GM23248 (cell line): Measurements from ENCODE around the gene SPPL3. TPM values are rescaled to one million over a fixed set of nuclear protein-coding genes. Genes with fewer than 3 reads are reported as not detected.

Experiments used
- DNase-seq: peaks from one replicate; pipeline ENCODE4 v3.0.0-alpha.2; 2015
- H2AFZ ChIP-seq: fragments of 200-600 bp; sonication (generic); 2 replicates; pipeline ENCODE4 v1.6.1; 2016; ENCODE audit warnings: antibody characterized with exemption
- H3F3A ChIP-seq: fragments of 200-600 bp; sonication (generic); 2 replicates; pipeline ENCODE4 v1.6.1; 2016; ENCODE audit warnings: mild to moderate bottlenecking, antibody characterized with exemption, mixed run types; ENCODE audit not compliant: insufficient read depth
- H3K27ac ChIP-seq: fragments of 200-600 bp; sonication (generic); 2 replicates; pipeline ENCODE4 v1.5.1; 2016; ENCODE audit warnings: mild to moderate bottlenecking
- H3K27me3 ChIP-seq: fragments of 200-600 bp; sonication (generic); replicated peaks from 2 replicates; pipeline ENCODE4 v1.6.1; 2016; ENCODE audit warnings: mild to moderate bottlenecking; ENCODE audit not compliant: insufficient read depth
- H3K36me3 ChIP-seq: fragments of 200-600 bp; sonication (generic); 2 replicates; pipeline ENCODE4 v1.6.1; 2016; ENCODE audit warnings: low read depth, mild to moderate bottlenecking
- H3K4me1 ChIP-seq: fragments of 200-600 bp; sonication (generic); 2 replicates; pipeline ENCODE4 v1.6.1; 2016; ENCODE audit warnings: mild to moderate bottlenecking; ENCODE audit not compliant: insufficient read depth
- H3K4me2 ChIP-seq: fragments of 200-600 bp; sonication (generic); one replicate; pipeline ENCODE4 v1.6.1; 2016; ENCODE audit warnings: mild to moderate bottlenecking; ENCODE audit not compliant: unreplicated experiment
- H3K4me3 ChIP-seq: fragments of 200-600 bp; sonication (generic); 2 replicates; pipeline ENCODE4 v1.5.1; 2016; ENCODE audit warnings: mild to moderate bottlenecking
- H3K79me2 ChIP-seq: fragments of 200-600 bp; sonication (generic); 2 replicates; pipeline ENCODE4 v1.6.1; 2016; ENCODE audit warnings: mild to moderate bottlenecking; ENCODE audit not compliant: insufficient read depth
- H3K9ac ChIP-seq: fragments of 200-600 bp; sonication (generic); 2 replicates; pipeline ENCODE4 v1.6.1; 2016; ENCODE audit warnings: mild to moderate bottlenecking
- H3K9me2 ChIP-seq: fragments of 200-600 bp; sonication (generic); 2 replicates; pipeline ENCODE4 v1.6.1; 2016; ENCODE audit warnings: mixed run types, mild to moderate bottlenecking, moderate library complexity; ENCODE audit not compliant: insufficient read depth
- H3K9me3 ChIP-seq: fragments of 200-600 bp; sonication (generic); one replicate; pipeline ENCODE4 v1.6.1; 2017; ENCODE audit warnings: low read depth
- H4K20me1 ChIP-seq: fragments of 200-600 bp; sonication (generic); 2 replicates; pipeline ENCODE4 v1.6.0; 2016; ENCODE audit not compliant: insufficient read depth
- EZH2 ChIP-seq: fragments of 200-600 bp; sonication (generic); IDR thresholded peaks from 2 replicates; pipeline ENCODE4 v1.6.1; 2018; ENCODE audit warnings: antibody characterized with exemption, mild to moderate bottlenecking; ENCODE audit not compliant: insufficient read depth, poor library complexity, severe bottlenecking
- EZH2phosphoT487 ChIP-seq: fragments of 200-600 bp; sonication (generic); IDR thresholded peaks from 2 replicates; pipeline ENCODE4 v1.6.1; 2018; ENCODE audit warnings: antibody characterized with exemption, moderate library complexity, mild to moderate bottlenecking, low read depth; ENCODE audit not compliant: insufficient read depth
- WGBS, 2 experiments: methylation state at CpG; one replicate each; pipeline ENCODE4 v1.1.6; 2015 to 2017; ENCODE audit warnings: low lambda C conversion rate in 2 of 2, low coverage in 1 of 2; ENCODE audit errors: missing lambda C conversion rate in 2 of 2; 5-methylcytosine and 5-hydroxymethylcytosine counted together
- in situ Hi-C: fragments of 300-500 bp; cut with MboI; formaldehyde crosslinking; loops from 2 replicates; pipeline ENCODE4 v1.15.0; 2020
- polyA plus RNA-seq: library from polyadenylated mRNA; unstranded; fragments of >200 nt; fragmentation: Nextera tagmentation; extraction: Ambion mirVana; gene quantifications from 2 replicates; pipeline ENCODE4 v1.2.1, GENCODE V29; 2016
- total RNA-seq: library from RNA; depleted of rRNA; stranded (reverse); fragments of >200 nt; shearing (Covaris generic); gene quantifications from 2 replicates; pipeline ENCODE4 v1.2.3, GENCODE V29; 2014

Gene SPPL3
- total and polyA plus RNA-seq, 2 experiments from 2014 or later, result 8.1 to 24.8 TPM

DNA sequence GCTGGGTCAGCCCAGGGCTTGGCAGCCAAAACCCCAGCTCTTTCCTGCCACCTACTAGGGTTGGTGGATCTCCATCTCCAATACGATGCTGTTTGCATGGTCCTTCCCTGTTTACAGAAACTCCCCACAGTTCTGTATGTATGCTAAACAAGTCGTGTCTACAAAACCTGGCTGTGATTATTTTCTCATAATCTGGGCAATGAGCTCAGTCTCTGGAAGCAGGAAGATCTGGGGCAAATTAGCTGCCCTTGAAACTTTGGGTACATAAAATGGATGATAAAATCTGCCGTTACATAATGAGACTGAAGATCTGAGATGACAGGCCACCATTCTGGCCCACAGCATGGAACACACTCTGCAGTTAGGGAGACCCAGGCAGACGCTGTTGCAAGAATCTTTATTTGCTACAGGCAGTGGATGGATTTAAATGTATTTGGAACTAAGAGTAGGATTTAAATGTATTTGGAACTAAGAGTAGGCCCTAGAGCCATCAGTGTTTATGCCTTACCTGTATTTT, 146.9 kb downstream of the SPPL3 start:
- no peaks in the 10 kb centered on the region for H3F3A ChIP-seq
- WGBS, 2 experiments, result 24 to 33% methylated on average over 4 of the region's 4 CpGs
- in situ Hi-C loops, result no loop called here
- no peaks in the 10 kb centered on the region for H3K9me2 ChIP-seq
- H3K27ac ChIP-seq, result no peak overlapping the region
- 0 out of 2 replicates have a peak, but pooled peaks cover 3% of the 10 kb centered on the region for H3K36me3 ChIP-seq
- no peaks in the 10 kb centered on the region for H4K20me1 ChIP-seq
- no peaks in the 10 kb centered on the region for H3K4me1 ChIP-seq
- H3K9ac ChIP-seq, result no peak overlapping the region
- H3K4me3 ChIP-seq, result no peak overlapping the region
- H3K79me2 ChIP-seq, result no peaks in the 10 kb centered on the region
- no peak for TF ChIP-seq EZH2
- TF ChIP-seq EZH2phosphoT487, result no peak
- no peak overlapping the region for H3K4me2 ChIP-seq
- no peaks in the 10 kb centered on the region for H3K9me3 ChIP-seq
- H2AFZ ChIP-seq, result no peak overlapping the region
- H3K27me3 ChIP-seq, result no peaks in the 10 kb centered on the region
- DNase-seq, result no peak

DNA sequence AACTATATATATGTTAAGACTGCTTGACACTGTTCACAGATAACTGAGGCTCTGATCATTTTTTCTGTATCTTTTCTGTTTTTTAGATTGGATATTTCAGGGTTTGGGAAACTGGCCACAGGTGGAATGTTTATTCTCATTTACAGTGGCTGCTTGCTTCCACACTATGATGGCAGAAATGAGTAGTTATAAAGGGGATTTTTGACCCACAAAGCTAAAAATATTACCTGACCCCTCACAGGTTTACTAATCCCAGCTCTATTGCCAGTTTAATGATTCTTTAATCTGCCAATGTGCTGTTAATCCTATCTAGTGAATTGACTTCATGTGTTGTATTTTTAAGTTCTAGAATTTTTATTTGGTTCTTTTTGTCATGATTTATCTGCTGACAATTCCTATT, 148.9 kb downstream of the SPPL3 start:
- Histone ChIP-seq H3K9me2 (no peaks in the 10 kb centered on the region), H3K36me3 (no peaks in the 10 kb centered on the region), H3K4me1 (no peaks in the 10 kb centered on the region), H3K4me2 (no peak overlapping the region), H3K27me3 (no peaks in the 10 kb centered on the region), H2AFZ (no peak overlapping the region), H3F3A (no peaks in the 10 kb centered on the region), H3K9ac (no peak overlapping the region), H3K4me3 (no peak overlapping the region), H4K20me1 (no peaks in the 10 kb centered on the region), H3K27ac (no peak overlapping the region), H3K79me2 (no peaks in the 10 kb centered on the region), H3K9me3 (no peaks in the 10 kb centered on the region)
- DNase-seq, result no peak
- TF ChIP-seq EZH2phosphoT487 (no peak), EZH2 (no peak)
- in situ Hi-C loops, result no loop called here

DNA sequence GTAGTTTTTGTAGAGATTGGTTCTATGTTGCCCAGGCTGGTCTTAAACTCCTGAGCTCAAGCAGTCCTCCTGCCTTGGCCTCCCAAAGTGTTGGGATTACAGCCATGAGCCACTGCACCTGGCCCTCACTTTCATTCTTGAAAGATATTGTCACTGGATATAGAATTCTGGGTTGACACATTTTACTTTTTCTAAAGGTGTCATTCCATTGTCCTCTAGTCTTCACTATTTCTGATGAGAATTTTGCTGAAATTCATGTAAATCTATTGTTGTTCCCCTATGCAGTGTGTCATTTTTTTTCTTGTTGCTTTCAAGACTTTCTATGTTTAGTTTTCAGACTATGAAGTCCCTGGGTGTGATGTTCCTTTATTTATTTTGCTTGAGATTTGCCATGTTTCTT, 149.4 kb downstream of the SPPL3 start:
- Histone ChIP-seq H3K27ac (no peak overlapping the region), H3K4me3 (no peak overlapping the region), H3K9me2 (no peaks in the 10 kb centered on the region), H3K79me2 (no peaks in the 10 kb centered on the region), H3K9ac (no peak overlapping the region), H3K36me3 (no peaks in the 10 kb centered on the region), H3K9me3 (no peaks in the 10 kb centered on the region), H2AFZ (no peak overlapping the region), H3K4me2 (no peak overlapping the region), H3K27me3 (no peaks in the 10 kb centered on the region), H4K20me1 (no peaks in the 10 kb centered on the region), H3K4me1 (no peaks in the 10 kb centered on the region), H3F3A (no peaks in the 10 kb centered on the region)
- in situ Hi-C loops, result no loop called here
- TF ChIP-seq EZH2phosphoT487 (no peak), EZH2 (no peak)
- DNase-seq, result no peak

DNA sequence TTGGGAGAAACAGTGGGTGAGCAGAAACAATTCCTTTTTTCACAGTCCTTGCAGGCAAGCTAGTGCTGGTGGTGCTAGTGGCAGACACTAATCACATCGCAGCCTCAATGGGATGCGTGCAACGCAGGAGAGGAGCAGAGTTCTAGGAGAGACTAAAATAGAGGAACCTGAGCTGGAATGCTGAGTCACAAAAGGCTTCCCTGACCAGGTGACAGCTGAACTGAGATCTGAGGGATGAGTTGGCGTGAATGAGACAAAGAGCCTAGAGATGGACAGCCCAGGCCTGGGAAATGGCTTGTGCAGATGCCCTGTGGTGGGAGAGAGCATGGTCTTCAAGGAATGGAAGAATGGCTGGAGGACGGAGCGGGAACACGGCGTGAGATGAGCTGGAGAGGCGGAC, 152.8 kb downstream of the SPPL3 start:
- 92 to 93% methylated on average over 9 of the region's 9 CpGs for WGBS, 2 experiments
- H3K4me1 ChIP-seq, result no peaks in the 10 kb centered on the region
- in situ Hi-C loops, result no loop called here
- H3K9me2 ChIP-seq, result no peaks in the 10 kb centered on the region
- no peak overlapping the region for H3K4me2 ChIP-seq
- H2AFZ ChIP-seq, result no peak overlapping the region
- no peaks in the 10 kb centered on the region for H3K36me3 ChIP-seq
- H3K4me3 ChIP-seq, result no peak overlapping the region
- H3K79me2 ChIP-seq, result no peaks in the 10 kb centered on the region
- no peaks in the 10 kb centered on the region for H3K9me3 ChIP-seq
- H3K27ac ChIP-seq, result no peak overlapping the region
- H3K9ac ChIP-seq, result no peak overlapping the region
- DNase-seq, result no peak
- H3K27me3 ChIP-seq, result no peaks in the 10 kb centered on the region
- TF ChIP-seq EZH2phosphoT487 (no peak), EZH2 (no peak)
- no peaks in the 10 kb centered on the region for H4K20me1 ChIP-seq
- H3F3A ChIP-seq, result no peaks in the 10 kb centered on the region

DNA sequence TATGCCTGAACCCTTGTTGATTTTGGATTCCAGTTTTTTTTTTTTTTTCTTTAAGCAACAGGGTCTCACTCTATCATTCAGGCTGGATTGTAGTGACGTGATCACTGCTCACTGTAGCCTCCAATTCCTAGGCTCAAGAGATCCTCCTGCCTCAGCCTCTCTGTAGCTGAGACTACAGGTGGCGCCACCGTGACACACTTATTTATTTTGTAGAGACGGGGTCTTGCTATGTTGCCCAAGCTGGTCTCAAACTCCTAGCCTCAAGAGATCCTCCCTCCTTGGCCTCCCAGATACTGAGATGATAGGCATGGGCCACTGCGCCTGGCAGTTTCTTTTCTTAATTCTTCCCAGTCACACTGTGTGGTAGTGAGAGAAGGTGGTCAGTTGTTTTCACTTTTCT, 153.4 kb downstream of the SPPL3 start:
- DNase-seq, result no peak
- Histone ChIP-seq H3K4me1 (no peaks in the 10 kb centered on the region), H3F3A (no peaks in the 10 kb centered on the region), H3K9me2 (no peaks in the 10 kb centered on the region), H3K4me3 (no peak overlapping the region), H3K27ac (no peak overlapping the region), H3K79me2 (no peaks in the 10 kb centered on the region), H3K36me3 (no peaks in the 10 kb centered on the region), H3K9ac (no peak overlapping the region), H2AFZ (no peak overlapping the region), H4K20me1 (no peaks in the 10 kb centered on the region), H3K9me3 (no peaks in the 10 kb centered on the region), H3K27me3 (no peaks in the 10 kb centered on the region), H3K4me2 (no peak overlapping the region)
- TF ChIP-seq EZH2phosphoT487 (no peak), EZH2 (no peak)
- in situ Hi-C loops, result no loop called here
- WGBS, 2 experiments, result 92 to 94% methylated on average over 5 of the region's 5 CpGs
